Stimulated activated CD4-positive, alpha-beta T cell treated with anti-CD3 and anti-CD28 coated beads, Interleukin-1b, Interleukin-23, amount 100 ng/mL, for 1 hour (primary cell): ENCODE results near the gene KCNJ5.

Experiments used
- DNase-seq, 2 donors: peaks; one replicate each; pipeline ENCODE4 v3.0.0-alpha.2; 2020; ENCODE audit warnings: low read depth in 2 of 2

The KCNJ5 gene

GRCh38 chr11:128956401-128957201, 65.4 kb downstream of the KCNJ5 start:
- DNase-seq = no peak

GRCh38 chr11:128957202-128957482, 66.0 kb downstream of the KCNJ5 start:
- no peak for DNase-seq

- DNase-seq = no peak
These were observed 70.5 kb downstream of the KCNJ5 start for GRCh38 chr11:128961645-128962044.

GRCh38 chr11:128962896-128963295, 71.7 kb downstream of the KCNJ5 start:
- DNase-seq = no peak

- DNase-seq = no peak
These were observed 72.7 kb downstream of the KCNJ5 start for GRCh38 chr11:128963744-128964325.

GRCh38 chr11:128964463-128964930, 73.3 kb downstream of the KCNJ5 start:
- DNase-seq = no peak

GRCh38 chr11:128965485-128965884, 74.3 kb downstream of the KCNJ5 start:
- DNase-seq = no peak

- no peak for DNase-seq
These were observed 76.4 kb downstream of the KCNJ5 start for GRCh38 chr11:128967578-128967977.

GRCh38 chr11:128968916-128969315, 77.8 kb downstream of the KCNJ5 start:
- DNase-seq = no peak
